GM19455 (cell line): ENCODE measurements around the gene CAB39L.
"Not testable (repeated sequence)": the region's sequence is repeated elsewhere in the genome, so short reads cannot be mapped to it uniquely, and the experiment has no call there.

Experiments
- ATAC-seq: cut with Tn5 transposase; IDR thresholded peaks from one replicate; pipeline ENCODE4 v1.9.1; 2021; ENCODE audit not compliant: unreplicated experiment

Gene CAB39L

GRCh38 chr13:49348751-49349150, 95.1 kb downstream of the CAB39L start:
- no peak for ATAC-seq

DNA sequence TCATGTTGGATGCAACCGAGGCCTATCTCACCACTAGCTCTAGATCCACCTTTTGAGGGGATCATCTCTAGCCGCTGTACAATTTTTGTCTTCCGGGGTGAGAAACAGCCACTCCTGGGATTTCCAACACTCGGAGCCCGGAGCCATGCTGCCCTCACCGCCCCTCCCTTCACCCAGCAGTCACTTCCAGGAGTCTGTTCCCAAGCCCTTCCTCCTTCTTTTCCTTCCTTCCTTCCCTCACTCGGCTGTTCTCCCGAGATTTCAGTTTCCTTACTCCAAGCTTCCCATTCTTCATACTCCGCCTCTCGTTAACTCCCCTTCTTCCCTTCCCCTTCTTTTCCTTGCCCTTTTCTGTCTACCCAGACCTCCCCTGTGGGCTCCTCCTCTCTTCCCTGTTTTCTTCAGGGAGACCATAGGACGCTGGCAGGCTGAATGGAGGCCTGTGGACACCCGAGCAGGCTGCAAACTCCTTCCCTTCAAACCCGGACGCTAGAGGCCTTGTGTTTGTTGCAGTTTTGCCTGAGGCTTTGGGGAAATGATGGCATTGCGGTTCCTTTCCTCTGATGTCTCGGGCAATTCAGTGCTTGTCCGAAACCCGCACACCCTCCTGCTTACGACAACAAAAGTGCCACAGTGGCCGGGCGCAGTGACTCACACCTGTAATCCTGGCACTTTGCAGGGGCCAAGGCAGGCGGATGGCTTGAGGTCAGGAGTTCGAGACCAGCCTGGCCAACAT, 96.0 kb downstream of the CAB39L start:
- ATAC-seq, result no peak

DNA sequence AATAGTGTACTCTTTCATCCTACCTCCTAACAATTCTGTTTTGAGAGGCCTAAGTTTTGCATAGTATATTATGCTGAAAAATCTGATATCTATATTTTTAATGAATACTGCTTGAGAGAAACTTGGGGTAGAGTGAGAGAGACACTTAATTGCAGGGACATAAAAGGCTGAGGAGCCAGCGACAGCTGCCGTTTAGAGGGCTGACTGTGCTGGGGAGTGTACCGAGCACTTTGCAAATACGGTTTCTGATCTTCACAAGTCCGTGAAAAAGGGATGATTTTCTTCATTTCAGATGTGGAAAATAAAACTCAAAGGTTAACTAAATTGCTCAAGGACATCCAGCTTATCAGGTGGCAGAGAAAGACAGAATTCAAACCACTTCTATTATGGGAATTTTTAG, 97.4 kb downstream of the CAB39L start:
- ATAC-seq, result no peak

DNA sequence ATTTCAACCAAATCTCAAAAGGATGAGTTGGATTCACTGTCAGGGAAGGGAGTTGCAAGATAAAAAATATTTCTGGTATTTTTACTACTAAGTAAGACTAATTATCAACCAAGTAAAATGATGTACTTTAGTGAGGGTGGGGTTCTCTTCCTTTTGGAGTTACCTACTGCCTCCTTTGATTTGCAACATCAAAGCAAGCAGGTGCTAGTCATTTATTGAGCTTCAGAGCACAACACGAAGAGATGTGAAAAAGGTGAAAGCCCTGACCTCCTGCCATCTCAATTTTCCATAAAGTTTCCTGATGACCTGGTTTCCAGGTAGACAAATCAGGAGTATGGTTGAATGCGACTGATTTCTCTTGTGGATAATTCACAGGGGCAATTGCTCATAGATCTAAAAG, 100.1 kb downstream of the CAB39L start:
- no peak for ATAC-seq

DNA sequence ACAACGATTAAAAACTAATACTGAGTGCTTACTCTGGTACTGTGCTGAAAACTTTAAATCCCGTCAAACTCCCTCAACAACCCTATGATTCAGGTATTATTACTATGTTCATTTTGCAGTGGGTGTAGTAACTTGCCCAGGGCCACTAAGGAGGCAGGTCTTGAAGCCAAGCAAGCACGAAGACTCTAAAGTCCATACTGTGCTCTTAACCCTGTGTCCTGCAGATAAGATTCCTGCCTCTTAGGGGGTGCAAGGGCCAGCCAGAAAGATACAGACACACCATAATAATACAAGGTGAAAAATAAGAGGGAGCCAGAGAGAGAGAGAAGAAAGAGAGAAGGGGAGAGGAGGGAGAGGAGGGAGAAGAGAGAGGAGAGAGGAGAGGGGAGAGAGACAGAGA, 100.6 kb downstream of the CAB39L start:
- ATAC-seq, result no peak

DNA sequence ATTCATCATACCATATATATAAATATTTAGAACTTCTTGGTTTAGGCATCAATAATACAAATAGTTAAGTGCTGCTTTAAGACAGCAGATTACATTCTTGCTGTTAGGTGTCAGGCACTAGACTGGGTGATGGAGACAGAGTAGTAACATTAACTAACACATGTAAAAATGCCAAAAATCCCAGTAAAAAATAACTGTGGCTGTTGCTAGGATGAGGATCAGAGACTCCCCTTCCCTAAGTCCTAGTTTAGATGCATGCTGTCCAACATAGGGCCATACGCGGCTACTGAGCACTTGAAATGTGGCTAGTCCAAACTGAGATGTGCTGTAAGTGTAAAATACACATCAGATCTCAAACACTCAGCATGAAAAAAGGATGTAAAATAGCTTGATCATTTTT, 101.4 kb downstream of the CAB39L start:
- ATAC-seq, result no peak

DNA sequence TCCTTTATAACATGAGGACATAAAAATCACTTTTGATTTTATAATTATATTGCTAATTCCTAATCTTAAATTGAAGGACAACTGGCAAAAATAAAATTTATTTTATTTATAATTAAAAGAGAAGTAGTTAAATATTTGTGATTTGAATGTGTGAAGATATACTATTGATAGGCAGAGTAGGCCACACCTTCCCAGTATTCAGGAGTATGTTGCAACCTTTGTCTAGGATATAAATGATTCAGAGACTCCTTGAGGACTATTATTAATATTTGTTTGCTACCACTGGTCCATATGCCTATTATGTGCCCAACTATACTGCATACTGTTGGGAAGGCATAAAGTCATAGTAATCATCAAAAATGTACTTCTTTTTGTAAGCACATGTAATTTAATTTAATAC, 101.9 kb downstream of the CAB39L start:
- ATAC-seq, result no peak

DNA sequence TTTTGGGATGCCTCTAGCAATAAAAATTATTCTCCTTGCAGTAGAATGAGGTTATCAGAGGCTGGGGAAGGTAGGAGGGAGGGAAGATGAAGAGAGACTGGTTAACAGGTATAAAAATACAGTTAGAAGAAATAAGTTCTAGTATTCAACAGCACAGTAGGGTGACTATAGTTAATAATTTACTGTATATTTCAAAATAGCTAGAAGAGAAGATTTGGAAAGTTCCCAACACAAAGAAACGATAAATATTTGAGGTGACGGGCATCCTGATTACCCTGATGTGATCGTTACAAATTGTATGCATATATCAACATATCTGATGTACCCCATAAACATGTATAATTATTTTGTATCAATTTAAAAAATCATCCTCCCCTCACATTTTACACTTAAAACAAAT, 102.3 kb downstream of the CAB39L start:
- no peak for ATAC-seq

DNA sequence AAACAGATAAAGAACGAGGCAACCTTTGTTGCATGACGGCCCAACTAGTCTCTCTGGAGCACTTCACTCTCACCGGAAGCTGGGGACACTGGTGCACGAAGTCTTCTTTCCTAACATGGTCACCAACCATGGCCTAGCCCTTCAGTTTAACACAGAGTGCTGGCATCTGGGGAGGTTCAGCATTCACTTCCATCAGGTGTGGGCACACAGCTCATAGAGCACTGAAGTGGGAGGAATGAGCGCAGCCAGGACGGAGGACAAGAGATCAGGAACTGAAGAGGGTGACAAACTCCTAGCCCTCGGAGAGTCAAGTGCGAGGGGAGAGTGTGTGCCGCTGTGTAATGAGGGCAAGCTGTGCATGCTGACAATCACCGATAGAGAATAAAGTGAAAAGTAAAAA, 103.7 kb downstream of the CAB39L start:
- ATAC-seq, result no peak

DNA sequence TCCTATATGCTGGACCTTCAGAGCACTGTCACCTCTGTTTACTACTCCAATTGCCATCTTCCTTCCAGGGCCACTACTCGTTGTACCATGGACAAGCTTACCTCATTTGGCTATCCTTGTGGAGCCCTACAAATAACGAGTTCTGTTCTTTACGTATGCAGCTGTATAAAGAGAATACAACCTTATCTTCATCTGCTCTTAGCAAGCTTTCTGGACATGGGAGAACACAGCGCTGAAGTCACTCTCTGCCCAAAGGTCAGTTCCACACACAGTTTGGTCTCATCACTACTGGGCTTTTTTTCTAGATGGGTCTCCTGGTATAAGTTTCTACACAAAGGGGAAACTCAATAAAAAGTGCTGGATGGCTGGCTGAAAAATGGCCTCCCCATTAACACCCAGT, 107.2 kb downstream of the CAB39L start:
- no peak for ATAC-seq

DNA sequence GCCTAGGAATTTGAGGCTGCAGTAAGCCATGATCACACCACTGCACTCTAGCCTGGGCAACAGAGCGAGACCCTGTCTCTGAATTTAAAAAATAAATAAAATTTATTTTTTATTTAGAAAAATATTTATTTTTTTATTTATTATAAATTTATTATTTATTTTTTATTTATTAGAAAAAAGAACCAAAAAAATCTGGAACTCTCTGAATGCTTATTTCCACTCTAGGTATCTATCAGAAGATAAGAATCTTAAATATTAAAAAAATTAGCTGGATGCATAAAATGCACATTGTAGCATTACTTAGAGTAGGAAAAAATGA, 113.4 kb downstream of the CAB39L start:
- no peak for ATAC-seq

GRCh38 chr13:49329831-49330545, 113.9 kb downstream of the CAB39L start:
- no peak for ATAC-seq

DNA sequence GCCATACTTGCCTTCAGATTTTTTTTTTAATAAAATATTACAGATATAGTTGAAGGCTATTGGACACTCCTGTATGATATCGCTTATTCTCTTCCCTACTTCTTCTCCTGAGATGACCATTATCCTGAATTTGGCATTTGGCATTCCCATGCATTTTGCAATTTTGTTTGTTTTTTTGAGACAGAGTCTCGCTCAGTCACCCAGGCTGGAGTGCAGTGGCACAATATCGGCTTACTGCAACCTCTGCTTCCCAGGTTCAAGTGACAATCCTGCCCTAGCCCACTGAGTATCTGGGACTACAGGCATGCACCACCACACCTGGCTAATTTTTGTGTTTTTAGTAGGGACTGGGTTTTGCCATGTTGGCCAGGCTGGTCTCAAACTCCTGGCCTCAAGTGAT, 116.7 kb downstream of the CAB39L start:
- ATAC-seq, result not testable (repeated sequence)

DNA sequence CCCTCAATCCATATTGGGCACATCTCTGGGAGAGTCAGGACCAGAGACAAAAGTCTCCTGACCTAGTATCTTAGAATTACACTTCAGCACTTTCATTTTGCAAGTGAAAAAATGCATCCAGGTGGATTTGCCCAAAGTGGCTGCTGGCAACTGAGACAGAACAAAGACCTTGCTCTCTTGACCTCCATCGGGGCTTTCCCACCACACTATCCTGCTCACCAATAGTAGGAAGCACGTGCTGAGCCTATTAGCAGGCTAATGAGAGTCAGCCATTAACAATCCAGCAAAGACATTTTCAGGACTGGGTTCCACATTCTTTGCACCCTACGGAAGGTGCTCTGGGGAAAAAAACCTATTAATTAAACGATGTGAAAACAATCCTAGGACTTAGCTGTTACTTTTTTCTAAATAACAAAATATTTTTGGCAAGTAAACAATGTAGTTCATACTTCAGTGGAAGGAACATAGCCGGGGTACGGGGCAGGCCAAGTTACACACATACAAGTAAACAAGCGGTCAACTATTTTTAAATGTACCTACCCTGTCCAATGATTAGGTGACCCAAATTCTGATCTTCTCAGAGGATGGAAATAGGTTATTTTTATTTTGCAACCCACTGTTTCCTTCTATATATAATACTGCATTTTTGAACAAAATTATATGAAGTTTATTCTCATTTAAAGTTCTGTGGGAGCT, 117.5 kb downstream of the CAB39L start:
- no peak for ATAC-seq

DNA sequence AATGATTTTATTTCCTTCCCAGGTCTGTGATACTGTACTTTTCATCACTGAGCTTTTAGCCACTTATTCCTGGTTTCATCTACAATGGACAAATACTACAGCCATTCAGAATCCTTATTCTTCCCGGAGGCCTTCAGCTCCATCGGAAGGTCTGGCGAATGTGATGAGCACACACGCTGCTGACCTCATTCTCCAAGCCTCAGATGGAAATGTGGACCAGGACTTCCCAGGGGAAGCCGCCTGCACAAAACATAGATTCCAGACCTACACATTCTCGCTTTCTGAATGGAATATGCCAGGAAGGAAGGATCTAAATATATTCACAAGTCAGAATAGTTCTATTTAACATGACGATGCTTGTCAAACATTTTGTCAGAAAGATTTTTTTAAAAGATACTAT, 120.5 kb downstream of the CAB39L start:
- ATAC-seq, result no peak

- no peak for ATAC-seq
These were observed 121.2 kb downstream of the CAB39L start for GRCh38 chr13:49322702-49323101.

- ATAC-seq, result no peak
These were observed 122.9 kb downstream of the CAB39L start for GRCh38 chr13:49320975-49321374.

DNA sequence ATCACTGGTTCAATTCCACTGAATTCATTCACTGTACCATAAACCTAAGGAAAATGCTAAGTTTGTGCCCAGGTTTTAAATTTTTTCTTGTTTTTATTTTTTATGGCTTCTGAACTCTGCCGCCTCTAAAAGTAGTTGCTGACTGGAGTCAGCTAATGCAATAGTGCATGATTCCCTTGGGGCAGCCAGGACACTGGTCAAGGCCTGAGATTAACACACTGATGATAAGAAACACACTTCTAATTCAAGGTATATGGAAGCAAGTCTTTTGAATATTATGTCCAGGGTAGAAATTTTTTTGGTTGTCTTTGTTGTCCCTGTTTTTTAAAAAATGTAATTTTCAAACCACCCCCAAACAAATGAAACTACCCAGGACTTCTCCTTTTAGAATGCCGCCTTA, 123.9 kb downstream of the CAB39L start:
- no peak for ATAC-seq

DNA sequence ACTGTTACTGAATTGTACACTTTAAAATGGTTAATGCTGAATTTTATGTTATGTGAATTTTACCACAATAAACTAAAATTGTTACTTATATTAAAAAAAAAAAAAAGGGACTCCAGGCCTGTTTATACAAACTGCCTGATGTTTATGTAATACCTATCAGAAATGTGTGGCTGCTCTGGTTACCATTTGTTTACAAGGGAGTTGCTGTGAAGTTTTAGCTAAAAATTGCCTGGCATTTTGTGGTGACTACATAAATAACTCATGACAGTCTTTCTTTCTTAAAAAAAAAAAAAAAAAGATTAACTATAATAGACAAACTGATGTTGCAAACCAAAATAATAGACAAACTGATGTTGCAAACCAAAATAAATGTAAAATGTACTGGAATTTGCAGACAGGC, 124.3 kb downstream of the CAB39L start:
- no peak for ATAC-seq

DNA sequence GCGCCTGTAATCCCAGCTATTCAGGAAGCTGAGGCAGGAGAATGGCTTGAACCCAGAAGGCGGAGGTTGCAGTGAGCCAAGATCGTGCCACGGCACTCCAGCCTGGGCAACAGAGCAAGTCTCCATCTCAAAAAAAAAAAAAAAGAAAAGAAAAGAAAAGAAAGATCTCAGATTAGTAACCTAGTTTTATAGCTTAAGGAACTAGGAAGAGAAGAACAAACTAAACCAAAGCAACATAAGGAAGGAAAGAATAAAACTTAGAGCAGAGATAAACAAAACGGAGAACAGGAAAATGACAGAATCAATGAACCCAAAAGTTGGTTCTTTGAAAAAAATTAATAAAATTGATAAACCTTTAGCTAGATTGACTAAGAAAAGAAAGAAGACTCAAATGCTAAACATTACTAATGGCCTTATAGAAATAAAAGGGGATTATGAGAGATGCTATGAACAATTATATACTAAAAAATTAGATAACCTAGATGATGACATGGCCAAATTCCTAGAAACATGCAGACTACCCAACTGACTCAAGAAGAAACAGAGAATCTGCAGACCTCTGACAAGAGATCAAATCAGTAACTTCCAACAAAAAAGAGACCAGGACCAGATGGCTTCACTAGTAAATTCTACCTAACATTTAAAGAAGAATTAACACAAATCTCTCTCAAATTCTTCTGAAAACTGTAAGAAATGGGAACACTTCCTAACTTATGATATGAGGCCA, 127.9 kb downstream of the CAB39L start:
- no peak for ATAC-seq

GRCh38 chr13:49315036-49315565, 128.8 kb downstream of the CAB39L start:
- ATAC-seq, result no peak
